ENCODE measurements around the gene FMN2. TPM values are rescaled to one million over a fixed set of nuclear protein-coding genes. Genes with fewer than 3 reads are reported as not detected.

Gene FMN2
- polyA plus RNA-seq, 2 of the 4 experiments (the other 2 are of a cell fraction): 2.8 to 4.2 TPM

DNA sequence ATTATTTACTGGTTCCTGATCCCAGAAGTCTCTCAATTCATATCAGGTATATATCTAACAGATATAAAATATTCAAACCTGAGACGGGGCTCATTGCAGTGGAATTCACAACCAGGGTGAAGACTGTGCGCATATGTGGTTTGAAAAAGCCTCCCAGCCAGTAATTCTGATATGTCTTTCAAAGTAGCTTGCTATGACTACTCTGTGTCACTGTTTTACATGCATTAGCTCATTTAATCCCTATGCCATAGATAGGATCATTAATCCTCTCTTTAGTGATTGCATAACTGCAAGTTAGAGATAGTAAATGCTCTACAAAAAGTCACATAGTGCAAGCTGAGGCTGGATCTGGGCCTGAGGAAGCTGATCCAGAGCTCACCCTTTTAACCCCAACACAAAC, 251.4 kb downstream of the FMN2 start:
- no peak overlapping the region for H3K27ac ChIP-seq
- FAIRE-seq (no peak), ATAC-seq (no peak), DNase-seq (ENCODE audit: low read depth in 1 of 2, low spot score in 1 of 2) (no peak)
- H3K4me2 ChIP-seq: no peak overlapping the region
- WGBS (ENCODE audit: missing lambda C conversion rate): 48% methylated on average over 2 of the region's 2 CpGs
- H3K9me3 ChIP-seq: no peaks in the 10 kb centered on the region
- POLR2A ChIA-PET: no interaction called here
- CTCF ChIA-PET: no interaction called here
- no peak for TF ChIP-seq HEYL (CRISPR knock-in tag; IDR thresholded peaks at IDR 0.05)
- TF ChIP-seq FOSB (CRISPR knock-in tag; IDR thresholded peaks at IDR 0.05): no peak
- TF ChIP-seq MYC (IDR thresholded peaks at IDR 0.05; ENCODE audit: borderline replicate concordance, low read length): no peak
- TF ChIP-seq KDM5A (IDR thresholded peaks at IDR 0.05): no peak
- no peak for TF ChIP-seq SREBF2 (IDR thresholded peaks at IDR 0.05)
- TF ChIP-seq HOXB5 (CRISPR knock-in tag; IDR thresholded peaks at IDR 0.05): no peak
- TF ChIP-seq ZSCAN20 (CRISPR knock-in tag; IDR thresholded peaks at IDR 0.05): no peak
- TF ChIP-seq RCOR1 (IDR thresholded peaks at IDR 0.05; ENCODE audit: low read depth, low read length): no peak
- TF ChIP-seq, protein P1, sequence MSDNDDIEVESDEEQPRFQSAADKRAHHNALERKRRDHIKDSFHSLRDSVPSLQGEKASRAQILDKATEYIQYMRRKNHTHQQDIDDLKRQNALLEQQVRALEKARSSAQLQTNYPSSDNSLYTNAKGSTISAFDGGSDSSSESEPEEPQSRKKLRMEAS (IDR thresholded peaks at IDR 0.05): no peak
- TF ChIP-seq MAZ (IDR thresholded peaks at IDR 0.05; ENCODE audit: borderline replicate concordance, low read depth, low read length): no peak
- no peak for TF ChIP-seq ZNF302 (CRISPR knock-in tag; IDR thresholded peaks at IDR 0.05)
- no peak overlapping the region for H3K4me3 ChIP-seq
- H3K4me1 ChIP-seq: peaks cover 17% of the 10 kb centered on the region

GRCh38 chr1:240343966-240344365, 252.3 kb downstream of the FMN2 start:
- peaks cover 17% of the 10 kb centered on the region for H3K4me1 ChIP-seq
- no peak for TF ChIP-seq CHD4 (IDR thresholded peaks at IDR 0.05; ENCODE audit: borderline replicate concordance)
- ChIA-PET POLR2A (no interaction called here), CTCF (interaction anchor here (1.0 kb wide), 1 partner anchor 9 kb away, joined by 3 read pairs; no protein-coding TSS in a partner anchor)
- DNase-seq (ENCODE audit: low read depth in 1 of 2, low spot score in 1 of 2) (no peak), FAIRE-seq (no peak), ATAC-seq (no peak)
- no peaks in the 10 kb centered on the region for H3K9me3 ChIP-seq
- H3K4me2 ChIP-seq: no peak overlapping the region
- H3K4me3 ChIP-seq: no peak overlapping the region
- no peak overlapping the region for H3K27ac ChIP-seq

GRCh38 chr1:240344918-240345317, 253.2 kb downstream of the FMN2 start:
- CTCF ChIA-PET: no interaction called here
- no peak for FAIRE-seq
- Histone ChIP-seq H3K4me1 (peaks cover 19% of the 10 kb centered on the region), H3K27ac (no peak overlapping the region), H3K9me3 (no peaks in the 10 kb centered on the region), H3K4me2 (no peak overlapping the region), H3K4me3 (no peak overlapping the region)
- POLR2A ChIA-PET: no interaction called here
- ATAC-seq: no peak
- TF ChIP-seq HES2 (IDR thresholded peaks at IDR 0.05): no peak
- peak; percentile 6 for TF ChIP-seq MAFK (IDR thresholded peaks at IDR 0.05; ENCODE audit: partially characterized antibody)
- DNase-seq (ENCODE audit: low read depth in 1 of 2, low spot score in 1 of 2): no peak

- DNase-seq (ENCODE audit: low read depth in 1 of 2, low spot score in 1 of 2) (no peak), FAIRE-seq (peak; percentile 28), ATAC-seq (no peak)
- WGBS (ENCODE audit: missing lambda C conversion rate): 90% methylated on average over 2 of the region's 2 CpGs
- no peak overlapping the region for H3K27ac ChIP-seq
- no peak for TF ChIP-seq KDM1A (IDR thresholded peaks at IDR 0.05; ENCODE audit: low read depth)
- TF ChIP-seq CBX8 (IDR thresholded peaks at IDR 0.05): no peak
- no peak for TF ChIP-seq RAD21 (conservative IDR thresholded peaks at IDR 0.05 in 1 of 2, IDR thresholded peaks at IDR 0.05 in 1 of 2)
- TF ChIP-seq SMC3 (IDR thresholded peaks at IDR 0.05): no peak
- no peak for TF ChIP-seq RARB (CRISPR knock-in tag; IDR thresholded peaks at IDR 0.05)
- peaks cover 34% of the 10 kb centered on the region for H3K4me1 ChIP-seq
- ChIA-PET CTCF (no interaction called here), POLR2A (no interaction called here)
- no peak overlapping the region for H3K4me3 ChIP-seq
- no peak overlapping the region for H3K4me2 ChIP-seq
- no peaks in the 10 kb centered on the region for H3K9me3 ChIP-seq
Measured at GRCh38 chr1:240349695-240350094, 258.0 kb downstream of the FMN2 start.

DNA sequence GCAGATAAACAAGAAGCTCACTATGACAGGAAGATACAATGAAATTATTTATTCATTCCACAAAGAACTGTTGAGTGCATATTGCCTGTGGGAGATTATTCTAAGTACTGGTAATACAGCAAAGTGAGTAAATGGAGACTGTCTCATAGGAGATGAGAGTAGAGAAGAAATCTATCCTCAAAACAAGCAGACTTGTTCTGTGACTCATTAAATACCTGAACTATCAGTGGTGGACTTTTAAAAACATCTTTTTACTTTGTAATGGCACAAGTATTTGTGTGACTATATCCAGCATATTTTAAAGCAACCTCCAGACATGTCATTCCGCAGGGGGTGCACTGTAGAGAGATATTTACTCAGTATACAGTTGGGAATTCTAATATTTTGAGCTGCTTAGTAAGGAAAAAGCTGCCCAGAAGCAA, 259.2 kb downstream of the FMN2 start:
- FAIRE-seq (no peak), DNase-seq (ENCODE audit: low read depth in 1 of 2, low spot score in 1 of 2) (peak in 1 of 2 experiments; percentile 14), ATAC-seq (peak; percentile 37 to 81; a peak in 4 of 6 replicates)
- Histone ChIP-seq H3K4me1 (peaks cover 36% of the 10 kb centered on the region), H3K9me3 (no peaks in the 10 kb centered on the region), H3K4me2 (peak overlapping the region; percentile 40), H3K4me3 (no peak overlapping the region), H3K27ac (peak overlapping the region; percentile 13 to 60; a peak in 4 of 6 replicates)
- WGBS (ENCODE audit: missing lambda C conversion rate): 4% methylated on average over 1 of the region's 1 CpG
- ChIA-PET POLR2A (no interaction called here), CTCF (interaction anchor here (0.5 kb wide), 1 partner anchor 383 kb away, joined by 3 read pairs; no protein-coding TSS in a partner anchor)
- TF ChIP-seq FOSL2 (IDR thresholded peaks at IDR 0.05) (peak; percentile 34; the same call in 1 of the 2 replicates), FOSL2 (CRISPR knock-in tag; IDR thresholded peaks at IDR 0.05) (peak; percentile 34), MAZ (IDR thresholded peaks at IDR 0.05; ENCODE audit: borderline replicate concordance, low read depth, low read length) (no peak), GATA3 (IDR thresholded peaks at IDR 0.05; ENCODE audit: borderline replicate concordance) (no peak), ESRRA (IDR thresholded peaks at IDR 0.05; ENCODE audit: borderline replicate concordance, low read length) (no peak), RAD21 (conservative IDR thresholded peaks at IDR 0.05 in 1 of 2, IDR thresholded peaks at IDR 0.05 in 1 of 2) (0 out of 5 replicates have a peak, but pooled peaks of 1 of the 2 experiments have one; percentile 12), SMC3 (IDR thresholded peaks at IDR 0.05) (no peak), JUNB (IDR thresholded peaks at IDR 0.05) (peak; percentile 68), FOSB (CRISPR knock-in tag; IDR thresholded peaks at IDR 0.05) (no peak), EHMT2 (IDR thresholded peaks at IDR 0.05; ENCODE audit: low read depth) (no peak), PHF8 (IDR thresholded peaks at IDR 0.05; ENCODE audit: borderline replicate concordance, low read depth) (no peak), MYC (IDR thresholded peaks at IDR 0.05; ENCODE audit: borderline replicate concordance, low read length) (no peak), JUN (IDR thresholded peaks at IDR 0.05) (no peak), CHD4 (IDR thresholded peaks at IDR 0.05; ENCODE audit: borderline replicate concordance) (no peak), CBX2 (IDR thresholded peaks at IDR 0.05; ENCODE audit: borderline replicate concordance, low read depth) (no peak), POLR2A (IDR thresholded peaks at IDR 0.05; ENCODE audit: low read length) (no peak), NR3C1 (IDR thresholded peaks at IDR 0.05) (no peak)
- TF ChIP-seq, protein P2, sequence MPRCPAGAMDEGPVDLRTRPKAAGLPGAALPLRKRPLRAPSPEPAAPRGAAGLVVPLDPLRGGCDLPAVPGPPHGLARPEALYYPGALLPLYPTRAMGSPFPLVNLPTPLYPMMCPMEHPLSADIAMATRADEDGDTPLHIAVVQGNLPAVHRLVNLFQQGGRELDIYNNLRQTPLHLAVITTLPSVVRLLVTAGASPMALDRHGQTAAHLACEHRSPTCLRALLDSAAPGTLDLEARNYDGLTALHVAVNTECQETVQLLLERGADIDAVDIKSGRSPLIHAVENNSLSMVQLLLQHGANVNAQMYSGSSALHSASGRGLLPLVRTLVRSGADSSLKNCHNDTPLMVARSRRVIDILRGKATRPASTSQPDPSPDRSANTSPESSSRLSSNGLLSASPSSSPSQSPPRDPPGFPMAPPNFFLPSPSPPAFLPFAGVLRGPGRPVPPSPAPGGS (IDR thresholded peaks at IDR 0.05): no peak
